Measurements from ENCODE around the gene CCNT1.

Gene CCNT1

GRCh38 chr12:48690436-48690835, 26.1 kb downstream of the CCNT1 start:
- Mint-ChIP-seq H3K9me3 (no peaks in the 10 kb centered on the region), H3K27ac (no peak overlapping the region), H3K4me3 (no peak overlapping the region), H3K27me3 (ENCODE audit: low read depth, poor library complexity) (no peaks in the 10 kb centered on the region), H3K36me3 (ENCODE audit: low read depth) (peaks cover 44% of the 10 kb centered on the region), H3K4me1 (no peaks in the 10 kb centered on the region)
- TF ChIP-seq CTCF (IDR thresholded peaks at IDR 0.05): no peak
- no peak for DNase-seq

- Mint-ChIP-seq H3K4me3 (no peak overlapping the region), H3K27me3 (ENCODE audit: low read depth, poor library complexity) (peaks cover 3% of the 10 kb centered on the region), H3K36me3 (ENCODE audit: low read depth) (peaks cover 30% of the 10 kb centered on the region), H3K4me1 (no peaks in the 10 kb centered on the region), H3K27ac (no peak overlapping the region), H3K9me3 (no peaks in the 10 kb centered on the region)
- TF ChIP-seq CTCF (IDR thresholded peaks at IDR 0.05): no peak
- DNase-seq: no peak
Measured at GRCh38 chr12:48688836-48689235, 27.7 kb downstream of the CCNT1 start.

- no peak for TF ChIP-seq CTCF (IDR thresholded peaks at IDR 0.05)
- H3K4me1 Mint-ChIP-seq: no peaks in the 10 kb centered on the region
- H3K27ac Mint-ChIP-seq: no peak overlapping the region
- no peak for DNase-seq
- H3K9me3 Mint-ChIP-seq: no peaks in the 10 kb centered on the region
- H3K36me3 Mint-ChIP-seq (ENCODE audit: low read depth): peaks cover 18% of the 10 kb centered on the region
- H3K4me3 Mint-ChIP-seq: no peak overlapping the region
- H3K27me3 Mint-ChIP-seq (ENCODE audit: low read depth, poor library complexity): peaks cover 3% of the 10 kb centered on the region
Measured at GRCh38 chr12:48687592-48687991, 28.9 kb downstream of the CCNT1 start.

- Mint-ChIP-seq H3K9me3 (no peaks in the 10 kb centered on the region), H3K36me3 (ENCODE audit: low read depth) (peaks cover 16% of the 10 kb centered on the region), H3K4me3 (no peak overlapping the region), H3K4me1 (no peaks in the 10 kb centered on the region), H3K27me3 (ENCODE audit: low read depth, poor library complexity) (peaks cover 3% of the 10 kb centered on the region), H3K27ac (no peak overlapping the region)
- TF ChIP-seq CTCF (IDR thresholded peaks at IDR 0.05): no peak
- DNase-seq: no peak
Measured at GRCh38 chr12:48686615-48687334, 29.7 kb downstream of the CCNT1 start.

GRCh38 chr12:48686037-48686595, 30.4 kb downstream of the CCNT1 start:
- no peak for TF ChIP-seq CTCF (IDR thresholded peaks at IDR 0.05)
- H3K4me3 Mint-ChIP-seq: no peak overlapping the region
- H3K4me1 Mint-ChIP-seq: peaks cover 4% of the 10 kb centered on the region
- no peak for DNase-seq
- peaks cover 20% of the 10 kb centered on the region for H3K36me3 Mint-ChIP-seq (ENCODE audit: low read depth)
- peaks cover 3% of the 10 kb centered on the region for H3K27me3 Mint-ChIP-seq (ENCODE audit: low read depth, poor library complexity)
- H3K27ac Mint-ChIP-seq: no peak overlapping the region
- H3K9me3 Mint-ChIP-seq: no peaks in the 10 kb centered on the region

GRCh38 chr12:48683534-48683933, 33.0 kb downstream of the CCNT1 start:
- H3K4me3 Mint-ChIP-seq: peak overlapping the region; percentile 39
- peaks cover 3% of the 10 kb centered on the region for H3K27me3 Mint-ChIP-seq (ENCODE audit: low read depth, poor library complexity)
- no peaks in the 10 kb centered on the region for H3K9me3 Mint-ChIP-seq
- no peak for DNase-seq
- H3K27ac Mint-ChIP-seq: no peak overlapping the region
- no peak for TF ChIP-seq CTCF (IDR thresholded peaks at IDR 0.05)
- H3K4me1 Mint-ChIP-seq: peaks cover 28% of the 10 kb centered on the region
- peaks cover 36% of the 10 kb centered on the region for H3K36me3 Mint-ChIP-seq (ENCODE audit: low read depth)

Measured in nephron progenitor cell (in vitro differentiated cells).